ENCODE results near the gene VEZT.
"Not testable (repeated sequence)": the region's sequence is repeated elsewhere in the genome, so short reads cannot be mapped to it uniquely, and the experiment has no call there.

VEZT gene

DNA sequence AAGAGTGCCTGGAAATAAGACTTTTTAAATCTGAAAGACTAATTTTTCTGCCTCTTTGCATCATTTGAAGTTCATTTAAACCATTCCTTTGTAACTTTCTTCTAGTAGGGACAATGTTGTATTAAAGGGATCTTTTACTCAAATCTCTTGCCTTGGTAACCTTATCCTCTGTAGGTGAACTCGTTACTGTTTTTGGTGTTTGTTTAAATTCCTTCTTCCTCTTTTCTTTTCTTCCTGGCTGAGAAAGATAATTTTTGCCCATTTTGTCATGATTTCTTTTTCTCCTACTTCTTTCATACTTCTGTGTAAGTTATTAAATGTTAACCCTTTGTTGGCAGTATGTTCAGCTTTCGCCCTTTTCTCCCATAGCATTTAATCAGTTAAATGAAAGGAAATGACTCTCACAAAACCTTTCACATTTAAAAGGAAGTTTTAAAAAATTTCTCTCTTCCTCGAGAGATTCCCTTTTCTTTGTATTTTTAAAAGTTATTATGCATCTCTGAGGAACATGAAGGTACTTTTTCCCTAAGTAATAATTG, 10.3 kb downstream of the VEZT start:
- DNase-seq = no peak

DNA sequence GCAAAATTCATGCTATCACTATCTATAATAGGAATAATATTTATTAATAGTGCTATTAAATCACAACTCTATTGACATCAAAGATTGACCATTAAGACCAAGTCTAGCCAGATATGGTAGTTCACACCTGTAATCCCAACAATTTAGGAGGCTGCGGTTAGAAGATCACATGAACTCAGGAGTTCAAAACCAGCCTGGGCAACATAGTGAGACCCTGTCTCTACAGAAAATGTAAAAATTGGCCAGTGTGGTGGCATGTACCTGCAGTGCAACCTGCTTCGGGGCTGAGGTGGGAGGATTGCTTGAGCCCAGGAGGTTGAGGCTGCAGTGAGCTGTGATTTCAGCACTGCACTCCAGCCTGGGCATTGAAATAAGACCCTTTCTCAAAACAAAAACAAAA, 11.0 kb downstream of the VEZT start:
- no peak for DNase-seq

DNA sequence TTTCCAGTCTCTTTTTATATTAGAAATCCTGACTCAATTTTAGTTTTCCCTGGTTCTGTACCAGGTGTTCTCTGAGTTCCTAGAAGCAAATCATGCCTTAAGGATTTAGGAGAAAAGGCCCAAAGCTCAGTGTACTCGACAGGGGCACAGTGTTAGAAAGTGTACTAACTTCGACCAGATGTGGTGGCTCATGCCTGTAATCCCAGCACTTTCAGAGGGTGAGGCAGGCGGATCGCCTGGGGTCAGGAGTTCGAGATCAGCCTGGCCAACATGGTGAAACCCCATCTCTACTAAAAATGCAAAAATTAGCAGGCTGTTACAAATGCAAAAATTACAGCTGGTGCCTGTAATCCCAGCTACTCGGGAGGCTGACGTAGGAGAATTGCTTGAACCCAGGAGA, 12.0 kb downstream of the VEZT start:
- DNase-seq = no peak

DNA sequence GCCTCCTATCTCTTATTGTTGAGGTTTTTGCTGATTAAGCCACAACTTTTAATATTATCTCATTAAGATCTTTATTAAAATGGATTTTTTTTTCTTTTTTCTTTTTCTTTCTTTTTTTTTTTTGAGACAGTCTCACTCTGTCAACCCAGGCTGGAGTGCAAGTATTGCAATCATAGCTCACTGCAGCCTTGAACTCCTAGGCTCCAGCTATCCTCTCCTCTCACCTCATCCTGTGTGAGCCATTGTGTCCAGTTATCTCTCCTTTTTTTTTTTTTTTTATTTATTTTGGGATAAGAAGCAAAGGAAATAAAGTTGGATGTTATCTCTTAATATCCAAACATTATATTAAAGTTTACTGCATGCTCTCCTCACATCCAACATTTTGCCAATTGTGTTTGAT, 12.7 kb downstream of the VEZT start:
- no peak for DNase-seq

DNA sequence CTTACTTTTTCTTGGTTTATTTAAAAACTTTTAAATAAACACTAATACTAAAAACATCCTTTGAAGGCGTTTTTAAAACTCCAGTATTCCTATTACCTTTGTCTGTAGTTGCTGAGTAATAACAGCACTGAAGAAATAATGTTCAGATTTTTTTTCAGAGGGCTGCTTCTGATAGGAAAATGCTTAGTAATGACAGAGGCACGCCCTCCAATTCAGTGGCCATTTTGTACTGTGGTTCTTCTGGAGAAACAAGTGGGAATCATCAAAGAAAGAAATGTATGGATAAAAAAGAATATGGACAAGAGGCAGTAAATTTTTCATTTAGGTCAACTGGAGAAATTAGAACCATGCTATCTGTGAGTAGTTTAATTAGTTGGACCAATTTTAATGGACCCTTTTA, 13.6 kb downstream of the VEZT start:
- no peak for DNase-seq

DNA sequence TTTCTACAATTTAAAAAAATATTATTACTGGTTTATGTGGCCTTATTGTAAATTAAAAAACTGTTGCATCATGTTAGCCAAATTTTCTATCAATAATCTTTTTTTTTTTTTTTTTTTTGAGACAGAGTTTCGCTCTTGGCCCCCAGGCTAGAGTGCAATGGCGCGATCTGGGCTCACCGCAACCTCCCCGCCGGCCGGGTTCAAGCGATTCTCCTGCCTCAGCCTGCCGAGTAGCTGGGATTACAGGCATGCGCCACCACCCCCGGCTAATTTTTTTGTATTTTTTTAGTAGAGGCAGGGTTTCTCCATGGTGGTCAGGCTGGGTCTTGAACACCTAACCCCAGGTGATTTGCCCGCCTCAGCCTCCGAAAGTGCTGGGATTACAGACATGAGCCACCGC, 16.6 kb downstream of the VEZT start:
- DNase-seq = not testable (repeated sequence)

DNA sequence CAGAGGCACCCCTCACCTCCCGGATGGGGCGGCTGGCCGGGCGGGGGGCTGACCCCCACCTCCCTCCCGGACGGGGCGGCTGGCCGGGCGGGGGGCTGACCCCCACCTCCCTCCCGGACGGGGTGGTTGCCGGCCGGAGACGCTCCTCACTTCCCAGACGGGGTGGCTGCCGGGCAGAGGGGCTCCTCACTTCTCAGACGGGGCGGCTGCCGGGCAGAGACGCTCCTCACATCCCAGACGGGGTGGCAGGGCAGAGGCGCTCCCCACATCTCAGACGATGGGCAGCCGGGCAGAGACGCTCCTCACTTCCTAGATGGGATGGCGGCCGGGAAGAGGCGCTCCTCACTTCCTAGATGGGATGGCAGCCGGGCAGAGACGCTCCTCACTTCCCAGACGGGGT, 18.0 kb downstream of the VEZT start:
- not testable (repeated sequence) for DNase-seq

DNA sequence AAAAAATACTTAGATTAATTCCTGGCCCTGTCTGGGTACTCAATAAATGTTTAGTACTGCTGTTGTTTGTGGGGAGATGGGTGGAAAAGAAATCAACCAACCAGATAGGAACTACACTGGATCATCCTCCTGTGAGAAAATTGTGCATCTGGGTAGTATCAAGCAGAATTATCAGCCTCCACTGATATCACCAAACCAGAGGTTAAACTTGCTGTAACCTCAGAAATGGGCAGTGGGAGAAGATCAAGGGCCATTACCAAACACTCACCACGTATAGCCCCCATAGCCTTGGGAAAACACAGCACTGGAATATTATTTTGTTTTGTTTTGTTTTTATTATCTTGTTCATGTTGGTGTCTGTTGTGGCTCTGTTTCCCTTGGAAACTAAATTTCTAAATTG, 19.7 kb downstream of the VEZT start:
- no peak for DNase-seq

DNA sequence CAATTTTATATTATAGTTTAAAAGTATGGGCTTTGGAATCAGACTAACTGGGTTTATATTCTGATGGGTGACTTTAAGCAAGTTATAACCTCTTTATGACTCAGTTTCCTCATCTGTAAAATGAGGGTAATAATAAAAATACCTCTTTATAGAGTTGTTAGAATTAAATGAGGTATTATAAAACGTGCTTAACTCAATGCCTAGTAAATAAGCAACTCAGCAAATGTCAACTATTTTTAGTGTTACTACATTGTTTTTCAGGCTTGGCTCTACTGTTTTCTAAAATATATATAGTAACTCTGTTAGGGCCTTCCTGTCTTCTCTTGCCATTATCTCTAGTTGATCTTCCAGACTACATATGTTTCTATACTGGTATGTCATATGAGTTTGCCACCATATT, 20.5 kb downstream of the VEZT start:
- DNase-seq = no peak

DNA sequence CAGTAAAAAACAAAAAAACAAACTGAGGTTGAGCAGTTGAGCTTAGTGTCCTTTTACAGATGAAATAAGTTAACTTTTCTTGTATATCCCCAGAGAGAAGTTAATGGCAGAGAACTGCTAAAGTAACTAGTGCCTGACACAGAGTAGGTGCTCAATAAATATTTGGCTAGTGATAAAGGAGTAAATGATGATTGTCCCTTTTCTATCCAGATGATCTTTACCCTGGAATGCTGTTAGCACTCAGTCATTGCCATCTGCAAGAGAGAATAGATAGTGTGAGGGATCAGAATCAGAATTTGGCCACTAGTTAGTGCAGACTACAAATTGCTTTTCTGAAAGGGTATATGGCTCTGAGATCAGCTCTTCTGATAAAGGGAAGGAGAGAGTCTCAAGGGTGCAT, 21.6 kb downstream of the VEZT start:
- DNase-seq = no peak

DNA sequence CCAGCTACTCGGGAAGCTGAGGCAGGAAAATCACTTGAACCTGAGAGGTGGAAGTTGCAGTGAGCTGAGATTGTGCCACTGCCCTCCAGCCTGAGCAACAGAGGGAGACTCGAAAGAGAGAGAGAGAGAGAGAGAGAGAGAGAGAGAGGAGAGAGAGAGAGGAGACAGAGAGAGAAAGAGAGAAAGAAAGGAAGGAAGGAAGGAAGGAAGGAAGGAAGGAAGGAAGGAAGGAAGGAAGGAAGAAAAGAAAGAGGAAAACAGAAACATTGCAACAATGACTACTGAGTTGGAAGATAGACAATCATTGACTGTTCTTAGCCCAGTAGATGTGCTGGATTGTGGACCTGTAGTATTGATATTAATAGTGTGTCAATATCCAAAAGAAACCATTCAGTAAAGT, 22.2 kb downstream of the VEZT start:
- not testable (repeated sequence) for DNase-seq

DNA sequence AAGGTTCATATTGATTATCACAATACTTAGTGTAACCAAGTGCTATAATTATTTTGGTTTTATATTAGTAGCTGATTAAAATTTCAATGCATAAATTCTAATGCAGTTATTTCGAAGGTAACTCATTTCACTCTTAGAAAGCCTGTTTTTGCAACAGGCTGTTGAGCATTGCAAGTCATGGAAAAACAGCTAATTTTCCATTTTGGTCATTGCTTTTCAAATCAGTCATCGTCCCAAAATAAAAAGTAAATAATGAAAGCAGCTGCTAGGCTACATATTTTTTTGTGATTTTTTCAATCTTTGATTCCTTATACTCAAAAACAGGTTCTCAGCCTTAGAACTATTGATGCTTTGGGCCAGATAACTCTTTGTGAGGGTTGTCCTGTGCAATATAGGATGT, 22.9 kb downstream of the VEZT start:
- no peak for DNase-seq

DNA sequence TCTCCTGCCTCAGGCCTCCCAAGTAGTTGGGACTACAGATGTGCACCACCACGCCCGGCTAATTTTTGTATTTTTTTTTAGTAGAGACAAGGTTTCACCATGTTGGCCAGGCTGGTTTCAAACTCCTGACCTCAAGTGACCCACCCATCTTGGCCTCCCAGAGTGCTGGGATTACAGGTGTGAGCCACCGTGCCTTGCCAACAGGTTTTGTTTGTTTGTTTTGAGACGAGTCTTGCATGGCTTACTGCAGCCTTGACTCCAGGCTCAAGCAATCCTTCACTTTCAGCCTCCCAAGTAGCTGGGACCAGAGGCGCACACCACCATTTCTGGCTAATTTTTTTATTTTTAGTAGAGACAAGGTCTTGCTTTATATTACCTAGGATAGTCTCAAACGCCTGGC, 23.5 kb downstream of the VEZT start:
- DNase-seq = not testable (repeated sequence)

DNA sequence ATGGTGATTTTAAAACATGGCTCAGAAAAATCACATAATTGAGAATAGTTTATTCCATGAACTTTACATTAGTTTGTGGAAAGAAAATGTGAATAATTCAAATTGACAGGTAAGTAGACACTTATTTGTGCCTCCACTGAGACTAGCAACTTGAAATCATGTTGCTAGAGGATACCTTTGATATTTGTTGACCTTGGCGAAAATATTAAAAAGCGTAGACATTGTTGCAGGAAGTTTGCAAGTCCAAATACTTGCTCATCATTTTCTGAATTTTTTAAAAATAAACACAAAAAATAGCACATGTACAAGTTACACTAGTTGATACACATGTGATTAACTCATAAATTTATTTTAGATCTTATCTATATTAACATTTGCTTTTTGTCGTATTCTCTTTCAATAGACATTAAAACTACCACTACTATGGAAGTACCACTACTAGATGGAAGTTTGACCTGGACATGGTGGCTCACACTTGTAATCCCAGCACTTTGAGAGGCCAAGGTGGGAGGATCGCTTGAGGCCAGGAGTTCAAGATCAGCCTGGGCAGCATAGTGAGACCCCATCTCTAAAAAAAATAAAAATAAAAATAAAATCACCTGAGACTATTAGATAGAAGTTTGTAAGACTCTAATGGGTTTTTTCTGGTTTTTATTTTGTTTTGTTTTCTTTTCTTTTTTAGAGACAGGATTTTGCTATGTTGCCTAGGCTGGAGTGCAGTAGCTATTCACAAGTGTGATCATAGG, 24.3 kb downstream of the VEZT start:
- no peak for DNase-seq

DNA sequence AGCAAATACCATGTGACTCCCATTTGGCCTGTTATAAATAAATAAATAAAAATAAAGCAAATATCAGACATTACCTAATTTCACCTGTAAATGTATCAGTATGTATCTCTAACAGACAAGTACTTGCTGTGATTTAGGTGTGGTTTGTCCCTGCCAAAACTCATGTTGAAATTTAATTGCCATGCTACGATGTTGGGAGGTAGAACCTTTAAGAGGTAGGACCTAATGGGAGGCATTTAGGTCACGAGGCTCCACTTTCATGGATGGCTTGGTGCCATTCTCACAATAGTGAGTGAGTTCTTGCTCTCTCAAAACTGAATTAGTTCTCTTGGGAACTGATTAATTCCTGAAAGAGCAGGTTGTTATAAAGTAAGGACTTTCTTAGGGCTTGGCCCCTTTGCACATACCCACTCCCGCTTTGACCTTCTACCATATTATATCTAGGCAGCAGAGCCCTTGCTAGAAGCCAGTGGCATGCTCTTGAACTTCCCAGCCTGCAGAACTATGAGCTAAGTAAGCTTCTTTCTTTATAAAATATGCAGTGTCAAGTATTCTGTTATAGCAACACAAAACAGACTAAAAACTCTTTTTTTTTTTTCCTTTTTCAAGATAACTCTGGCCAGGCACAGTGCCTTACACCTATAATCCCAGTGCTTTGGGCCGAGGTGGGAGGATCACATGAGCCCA, 26.0 kb downstream of the VEZT start:
- no peak for DNase-seq

DNA sequence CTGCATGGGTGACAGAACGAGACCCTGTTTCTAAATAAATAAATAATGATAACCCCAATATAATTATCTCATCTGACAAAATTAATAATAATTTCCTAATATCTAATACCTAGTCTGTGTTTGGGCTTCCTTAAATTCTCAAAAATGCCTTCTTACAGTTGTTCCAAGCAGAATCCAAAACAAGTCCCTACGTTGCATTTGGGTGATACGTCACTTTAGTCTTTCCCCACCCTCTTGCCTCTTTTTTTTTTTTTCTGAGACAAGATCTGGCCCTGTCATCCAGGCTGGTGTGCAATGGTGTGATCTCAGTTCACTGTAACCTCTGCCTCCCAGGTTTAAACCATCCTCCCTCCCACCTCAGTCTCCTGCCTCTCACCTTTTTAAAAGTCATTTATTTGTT, 26.7 kb downstream of the VEZT start:
- no peak for DNase-seq

DNA sequence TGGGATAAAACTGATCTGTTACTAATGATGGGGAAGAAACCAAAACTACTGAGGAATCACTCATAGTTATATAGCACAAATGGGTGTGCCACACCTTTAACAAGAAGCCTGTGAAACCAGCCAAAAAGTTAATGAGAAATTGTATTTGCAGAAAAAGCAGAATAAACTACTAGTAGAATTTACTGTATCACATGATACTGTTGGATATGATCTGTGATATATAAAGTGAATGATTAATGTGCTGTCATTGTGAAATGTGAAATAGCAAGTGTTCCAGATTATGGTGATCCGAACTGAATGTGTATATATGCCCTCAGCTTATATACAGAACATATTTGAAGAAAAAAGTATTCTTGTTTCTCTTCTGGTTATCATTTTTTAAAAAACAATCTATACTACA, 30.5 kb downstream of the VEZT start:
- no peak for DNase-seq

DNA sequence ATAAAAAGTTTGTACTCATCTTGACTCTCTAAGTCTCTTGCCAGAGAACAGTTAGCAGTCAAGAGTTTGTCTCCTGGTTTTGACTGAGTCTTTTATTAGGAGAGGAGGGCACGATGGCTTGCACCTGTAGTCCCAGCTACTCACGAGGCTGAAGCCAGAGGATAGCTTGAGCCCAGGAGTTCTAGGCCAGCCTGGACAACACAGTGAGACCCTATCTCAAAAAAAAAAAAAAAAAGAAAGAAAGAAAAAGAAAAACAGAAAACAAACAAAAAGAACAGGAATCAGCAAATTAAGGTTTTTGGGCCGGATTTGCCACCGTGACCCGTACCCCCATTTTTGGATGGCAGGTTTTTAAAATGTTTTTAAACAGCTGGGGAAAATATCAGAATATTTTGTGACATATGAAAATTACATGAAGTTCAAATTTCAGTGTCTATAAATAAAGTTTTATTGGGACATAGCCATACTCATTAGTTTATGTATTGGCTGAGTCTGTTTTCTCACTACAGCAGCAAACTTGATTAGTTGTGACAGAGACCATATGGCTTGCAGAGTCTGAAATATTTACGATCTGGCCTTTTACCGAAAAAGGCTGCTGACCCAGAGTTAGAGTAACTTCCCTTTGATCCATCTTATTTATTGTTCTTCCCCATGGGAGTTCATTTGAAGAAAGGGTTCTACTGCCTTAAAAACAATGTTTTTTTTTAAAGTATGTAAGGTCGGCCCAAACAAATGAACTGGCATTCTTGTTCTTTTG, 31.2 kb downstream of the VEZT start:
- DNase-seq = no peak

DNA sequence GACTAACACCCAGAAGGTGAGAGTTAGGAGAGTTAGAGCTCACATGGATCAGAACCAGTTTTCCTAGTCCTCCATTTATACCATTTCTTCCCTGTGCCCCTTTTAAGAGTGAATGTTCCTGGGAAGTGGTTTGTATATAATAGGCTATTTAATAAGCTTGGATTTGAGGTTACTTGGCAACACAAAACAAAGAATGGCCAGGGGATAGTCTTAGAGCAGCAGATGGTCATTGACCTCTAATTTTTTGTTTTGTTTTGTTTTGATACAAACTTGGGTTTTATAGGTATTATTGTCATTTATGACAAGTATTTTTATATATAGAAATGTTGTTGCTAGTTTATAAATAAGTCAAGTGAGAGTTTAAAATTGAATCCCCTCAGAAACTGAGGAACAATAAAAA, 35.8 kb downstream of the VEZT start:
- no peak for DNase-seq

DNA sequence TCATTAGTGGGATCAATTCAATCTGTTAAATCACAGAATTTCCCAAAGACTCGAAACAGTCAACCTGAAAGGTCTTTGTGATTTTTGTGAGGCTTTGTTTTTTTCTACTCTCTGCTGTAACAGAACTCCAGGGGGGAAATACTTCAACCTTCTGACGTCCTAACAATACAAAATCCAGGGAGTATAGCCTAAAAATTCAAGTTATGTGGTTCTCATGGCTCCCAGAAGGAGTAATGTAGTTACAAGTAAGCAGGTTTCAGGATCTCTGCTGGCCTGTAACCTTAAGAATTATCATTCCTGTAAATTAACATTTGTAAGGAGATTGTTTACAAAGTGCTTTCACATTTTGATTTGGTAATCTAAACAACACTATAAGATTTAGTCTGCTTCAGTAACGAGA, 39.9 kb downstream of the VEZT start:
- no peak for DNase-seq

DNA sequence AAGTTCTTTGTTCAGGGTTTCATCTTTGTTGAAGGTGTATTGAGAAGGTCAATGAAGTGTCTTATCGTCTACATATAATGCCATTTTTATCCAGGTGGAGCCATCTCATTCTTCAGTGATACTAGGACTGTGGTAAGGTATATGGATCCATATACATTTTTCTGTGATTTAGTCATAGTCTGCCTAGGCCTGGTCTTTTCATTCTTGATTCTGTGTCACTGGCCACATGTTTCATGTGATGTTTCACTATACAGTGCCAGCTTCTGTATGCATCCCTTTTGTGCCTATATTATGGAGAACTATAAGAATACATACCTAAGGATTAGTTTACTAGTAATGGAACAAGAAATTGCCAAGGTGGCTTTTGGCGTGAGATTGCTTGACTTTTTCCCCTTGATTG, 40.5 kb downstream of the VEZT start:
- no peak for DNase-seq

DNA sequence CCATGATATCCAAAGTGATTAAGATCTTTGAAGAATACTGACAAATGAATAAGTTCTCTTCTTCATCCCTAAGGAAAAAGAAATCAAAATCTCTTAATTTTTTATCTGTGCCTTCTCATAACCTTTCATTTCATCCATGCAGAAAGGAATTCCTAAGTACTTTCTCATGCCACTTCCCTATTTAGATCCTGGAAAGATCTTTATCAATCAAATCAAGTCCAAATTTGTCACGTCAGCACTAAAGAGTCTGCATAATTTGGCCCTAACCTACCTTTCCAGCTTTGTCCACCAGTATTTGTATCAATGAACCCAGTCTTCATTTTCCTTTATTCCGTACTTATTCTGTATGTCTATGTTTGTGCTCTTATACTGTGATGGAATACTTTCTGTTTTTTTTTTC, 41.2 kb downstream of the VEZT start:
- no peak for DNase-seq

DNA sequence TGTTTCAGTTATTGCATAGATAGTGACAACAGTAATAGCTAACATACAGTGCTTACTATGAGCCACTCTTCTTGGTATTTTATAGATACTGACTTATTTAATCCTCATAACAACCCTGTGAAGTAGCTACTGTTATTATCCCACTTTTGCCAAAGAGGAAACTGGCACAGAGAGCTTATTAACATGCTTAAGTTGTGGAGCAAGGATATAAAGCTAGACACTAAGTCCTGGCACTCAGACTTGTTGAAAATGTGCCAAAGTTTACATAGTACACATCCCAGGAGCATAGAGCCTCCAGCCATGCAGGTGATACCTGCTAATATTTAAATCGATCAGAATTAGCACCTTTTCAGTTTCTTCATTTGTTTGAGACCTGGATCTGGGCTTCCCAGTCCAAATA, 41.8 kb downstream of the VEZT start:
- DNase-seq = no peak

DNA sequence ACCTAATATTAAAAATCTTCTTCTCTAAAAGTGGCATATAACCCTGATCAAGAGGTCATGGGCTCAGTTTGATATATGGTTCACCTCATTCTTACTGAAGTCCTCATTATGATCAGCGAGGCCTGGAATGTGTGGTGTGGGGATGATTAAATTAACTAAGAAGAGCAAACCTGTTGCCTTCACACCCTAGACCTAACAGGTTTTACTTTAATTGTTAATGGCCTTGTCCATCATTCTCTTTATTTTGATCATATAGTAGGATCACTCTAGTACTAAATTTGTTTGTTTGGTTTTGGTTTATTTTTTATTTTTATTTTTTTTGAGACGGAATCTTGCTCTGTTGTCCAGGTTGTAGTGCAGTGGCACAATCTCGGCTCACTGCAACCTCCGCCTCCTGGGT, 43.5 kb downstream of the VEZT start:
- DNase-seq = no peak

Data from activated CD4-positive, alpha-beta T cell treated with anti-CD3 and anti-CD28 coated beads for 4 hours (primary cell).